Subcutaneous abdominal adipose tissue (tissue), 5 donors: ENCODE results near the gene SELENOS.

Source experiments
- H3K27ac ChIP-seq: one replicate; pipeline ENCODE4 v1.7.0; 2013; ENCODE audit warnings: low read depth, mild to moderate bottlenecking, inconsistent platforms, low read length, moderate library complexity
- H3K27me3 ChIP-seq, 5 donors: one replicate each; pipeline ENCODE4 v1.7.0; 2013; ENCODE audit warnings: low read length in 5 of 5, inconsistent platforms in 1 of 5; ENCODE audit not compliant: control insufficient read depth in 5 of 5, insufficient read depth in 4 of 5
- H3K36me3 ChIP-seq, 5 donors: one replicate each; pipeline ENCODE4 v1.7.0; 2013; ENCODE audit warnings: low read length in 5 of 5; ENCODE audit not compliant: control insufficient read depth in 5 of 5, insufficient read depth in 5 of 5
- H3K4me1 ChIP-seq, 5 donors: one replicate each; pipeline ENCODE4 v1.7.0; 2013; ENCODE audit warnings: low read length in 5 of 5, mild to moderate bottlenecking in 3 of 5, moderate library complexity in 1 of 5; ENCODE audit not compliant: control insufficient read depth in 5 of 5, insufficient read depth in 5 of 5
- H3K4me3 ChIP-seq, 5 donors: one replicate each; pipeline ENCODE4 v1.7.0; 2013; ENCODE audit warnings: low read length in 5 of 5, low read depth in 1 of 5
- H3K9ac ChIP-seq, 5 donors: one replicate each; pipeline ENCODE4 v1.7.0; 2013; ENCODE audit warnings: low read length in 5 of 5, mild to moderate bottlenecking in 4 of 5, moderate library complexity in 3 of 5
- H3K9me3 ChIP-seq, 5 donors: one replicate each; pipeline ENCODE4 v1.7.0; 2013; ENCODE audit warnings: low read length in 5 of 5; ENCODE audit not compliant: control insufficient read depth in 5 of 5
- donor health status: healthy.
- donor health status: healthy.
- donor health status: healthy.
- donor health status: healthy.
- donor health status: healthy.

The SELENOS gene

DNA sequence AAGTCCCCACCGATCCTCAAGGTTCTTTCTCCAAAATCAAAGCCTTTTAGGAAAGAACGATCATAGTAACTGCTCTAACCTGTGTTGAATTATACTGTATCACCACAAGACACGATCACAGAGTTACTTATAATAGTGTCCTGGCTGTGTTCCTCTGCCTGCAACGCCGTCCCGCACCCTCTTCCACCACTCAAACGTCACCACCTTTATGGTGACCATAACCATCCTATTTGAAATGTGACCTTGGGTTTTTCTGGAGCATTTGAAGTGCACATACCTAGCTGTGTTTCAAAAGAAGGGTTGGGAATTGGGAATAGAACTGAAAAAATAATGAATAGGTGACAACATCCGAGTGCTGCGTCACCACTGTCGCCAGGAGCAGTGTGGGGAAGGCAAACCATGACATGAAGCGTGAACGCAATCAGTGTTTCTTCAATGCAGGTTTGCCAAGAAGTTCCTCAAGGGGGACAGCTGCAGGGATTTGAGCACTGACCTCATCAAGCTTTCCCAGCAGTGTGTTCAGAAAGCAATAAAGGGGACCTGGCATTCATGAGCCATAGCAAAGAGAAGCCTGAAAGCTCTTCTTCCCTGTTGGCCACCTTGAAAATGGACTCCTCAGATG lies 769 bp upstream of the SELENOS start:
- Histone ChIP-seq H3K4me3 (peak overlapping the region; percentile 61 to 96 (median 89)), H3K4me1 (peaks cover 0 to 22% (median 19%) of the 10 kb centered on the region in 5 donors), H3K9ac (peak overlapping the region in 4 of 5 donors; percentile 28 to 90 (median 41)), H3K9me3 (no peaks in the 10 kb centered on the region), H3K27ac (no peak overlapping the region), H3K36me3 (peaks cover 30 to 56% (median 48%) of the 10 kb centered on the region in 5 donors), H3K27me3 (no peaks in the 10 kb centered on the region)

DNA sequence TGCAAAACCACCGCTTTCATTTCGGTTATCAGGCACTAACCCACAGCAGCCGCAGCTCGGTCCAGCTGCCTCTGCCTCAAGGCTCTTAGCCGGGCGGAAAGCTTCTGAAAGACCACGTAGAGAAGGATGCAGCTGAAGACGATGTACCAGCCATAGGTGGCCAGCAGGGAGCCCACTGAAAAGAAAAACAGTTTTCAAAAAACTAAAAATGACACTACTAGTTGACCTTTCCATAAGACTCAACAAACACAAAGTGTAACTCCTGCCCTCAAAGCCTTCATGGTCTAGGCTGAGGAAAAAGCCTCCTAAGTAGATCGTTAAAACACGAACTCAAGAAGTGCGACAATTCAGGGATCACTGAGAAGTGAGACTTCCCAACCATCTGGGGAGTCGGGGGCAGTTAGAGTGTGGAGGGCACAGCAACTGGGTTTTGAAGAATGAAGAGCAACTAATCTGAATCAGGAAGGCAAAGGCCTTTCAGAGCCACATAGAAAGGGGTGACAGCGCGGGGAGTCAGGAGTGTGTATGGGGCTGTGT lies 716 bp downstream of the SELENOS start:
- Histone ChIP-seq H3K9me3 (no peaks in the 10 kb centered on the region), H3K4me3 (peak overlapping the region; percentile 82 to 96 (median 92)), H3K27ac (peak overlapping the region; percentile 84), H3K4me1 (peaks cover 0 to 22% (median 19%) of the 10 kb centered on the region in 5 donors), H3K9ac (peak overlapping the region; percentile 83 to 92 (median 87)), H3K36me3 (peaks cover 29 to 56% (median 49%) of the 10 kb centered on the region in 5 donors), H3K27me3 (no peaks in the 10 kb centered on the region)

DNA sequence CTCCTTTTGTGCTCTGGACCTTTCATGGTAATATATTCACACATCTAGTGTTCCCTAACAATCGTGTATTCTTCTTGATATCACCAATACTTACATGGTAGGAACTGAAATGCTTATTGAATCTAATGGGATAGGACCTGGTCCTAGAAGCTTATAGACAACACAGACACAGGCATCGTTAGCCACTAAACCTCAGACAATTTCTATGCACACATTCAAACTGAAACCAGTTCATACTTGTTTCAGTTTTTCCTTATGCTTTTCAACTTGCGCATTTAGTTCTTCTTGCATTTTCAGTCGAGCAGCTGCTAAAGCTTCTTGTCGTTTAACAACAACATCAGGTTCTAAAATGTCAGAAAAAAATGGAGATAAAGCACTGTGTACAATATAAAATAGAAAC lies 2.3 kb downstream of the SELENOS start:
- H3K9ac ChIP-seq: peak overlapping the region in 1 of 5 donors; percentile 11
- peaks cover 0 to 22% (median 19%) of the 10 kb centered on the region in 5 donors for H3K4me1 ChIP-seq
- H3K4me3 ChIP-seq: no peak overlapping the region
- H3K27ac ChIP-seq: no peak overlapping the region
- no peaks in the 10 kb centered on the region for H3K27me3 ChIP-seq
- no peaks in the 10 kb centered on the region for H3K9me3 ChIP-seq
- peaks cover 34 to 58% (median 52%) of the 10 kb centered on the region in 5 donors for H3K36me3 ChIP-seq

DNA sequence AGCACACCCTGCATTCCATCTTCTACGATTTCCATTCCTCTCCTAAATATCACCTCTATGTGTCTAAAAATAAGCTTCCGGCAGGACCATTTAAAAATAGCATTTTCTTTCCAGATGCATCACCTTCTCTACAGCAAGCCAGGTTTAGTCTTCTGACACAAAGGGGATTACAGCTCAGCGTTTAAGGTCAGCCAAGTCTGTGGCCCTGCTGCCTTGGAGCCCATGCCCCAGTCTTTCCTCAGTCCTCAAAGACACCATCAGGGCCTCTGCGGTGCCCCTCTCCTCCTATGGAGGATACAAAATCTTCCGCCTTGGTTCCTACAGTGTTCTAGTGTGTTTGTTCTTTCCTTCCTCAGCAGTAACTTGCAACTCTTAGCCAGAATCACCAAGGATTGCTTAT lies 3.8 kb downstream of the SELENOS start:
- Histone ChIP-seq H3K27ac (no peak overlapping the region), H3K36me3 (peaks cover 28 to 68% (median 58%) of the 10 kb centered on the region in 5 donors)

DNA sequence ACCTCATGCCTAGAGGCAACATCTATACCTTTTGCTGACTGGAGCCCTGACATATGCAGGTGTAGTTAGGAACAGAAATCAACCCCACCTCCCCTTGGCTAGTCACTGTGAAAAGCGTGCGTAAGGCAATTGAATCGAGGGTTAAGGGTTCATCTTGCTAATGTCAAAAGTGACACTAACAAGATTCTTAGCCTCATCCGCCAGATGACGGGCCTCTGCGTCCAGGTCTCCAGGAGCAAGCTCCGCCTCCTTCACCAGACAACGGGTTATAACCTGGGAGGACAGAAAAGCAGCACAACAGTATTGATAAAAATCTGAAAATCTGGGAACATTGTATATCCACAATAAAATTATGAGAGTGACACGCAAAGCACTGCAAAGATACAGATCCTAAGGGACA lies 4.7 kb downstream of the SELENOS start:
- H3K9me3 ChIP-seq: no peaks in the 10 kb centered on the region
- peaks cover 28 to 68% (median 58%) of the 10 kb centered on the region in 5 donors for H3K36me3 ChIP-seq
- no peak overlapping the region for H3K27ac ChIP-seq
- no peak overlapping the region for H3K9ac ChIP-seq
- no peaks in the 10 kb centered on the region for H3K27me3 ChIP-seq
- H3K4me3 ChIP-seq: no peak overlapping the region
- peaks cover 0 to 21% (median 17%) of the 10 kb centered on the region in 5 donors for H3K4me1 ChIP-seq

More for the DNA sequence above, 3.8 kb downstream of the SELENOS start:
- H3K9ac ChIP-seq: no peak overlapping the region
- no peak overlapping the region for H3K4me3 ChIP-seq
- no peaks in the 10 kb centered on the region for H3K9me3 ChIP-seq
- peaks cover 0 to 22% (median 19%) of the 10 kb centered on the region in 5 donors for H3K4me1 ChIP-seq
- no peaks in the 10 kb centered on the region for H3K27me3 ChIP-seq

DNA sequence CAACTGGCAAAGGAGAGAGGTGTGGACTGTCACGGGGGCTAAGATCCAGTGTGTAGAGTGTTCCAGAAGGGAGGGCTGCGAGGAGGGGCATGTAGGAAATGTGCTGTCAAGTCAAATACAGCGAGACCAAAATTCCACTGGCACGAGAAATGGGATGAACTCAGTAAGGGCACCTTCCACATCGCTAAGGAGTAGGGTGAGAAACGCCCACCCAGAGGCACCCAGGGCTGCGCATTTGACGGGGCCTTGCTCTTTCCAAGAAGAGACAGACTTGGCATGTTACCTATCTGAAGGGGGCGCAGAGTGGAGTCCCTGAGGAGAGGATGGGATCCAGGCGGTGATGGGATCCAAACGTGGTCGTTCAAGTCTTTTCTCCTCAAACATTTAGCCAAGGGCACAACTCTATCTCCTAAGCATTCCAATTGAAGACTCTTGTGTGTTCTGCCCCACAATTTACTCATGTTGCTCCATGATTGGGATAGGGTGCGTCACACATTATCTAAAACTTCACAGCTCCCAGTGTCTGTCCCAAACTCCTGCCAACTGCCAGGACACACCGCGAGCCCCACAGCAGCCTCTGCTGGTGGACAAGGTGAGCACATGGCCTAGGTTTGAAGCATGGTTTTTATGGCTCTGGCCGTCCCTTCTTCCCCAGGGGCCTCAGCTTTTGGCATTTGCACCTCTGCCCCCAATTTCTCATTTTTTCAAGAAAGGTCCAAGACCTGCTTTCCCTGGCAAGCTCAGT lies 7.6 kb downstream of the SELENOS start:
- Histone ChIP-seq H3K27ac (no peak overlapping the region), H3K4me3 (no peak overlapping the region), H3K4me1 (peaks cover 5 to 27% (median 21%) of the 10 kb centered on the region in 5 donors), H3K9ac (no peak overlapping the region), H3K36me3 (peaks cover 23 to 59% (median 52%) of the 10 kb centered on the region in 5 donors), H3K27me3 (no peaks in the 10 kb centered on the region), H3K9me3 (no peaks in the 10 kb centered on the region)

DNA sequence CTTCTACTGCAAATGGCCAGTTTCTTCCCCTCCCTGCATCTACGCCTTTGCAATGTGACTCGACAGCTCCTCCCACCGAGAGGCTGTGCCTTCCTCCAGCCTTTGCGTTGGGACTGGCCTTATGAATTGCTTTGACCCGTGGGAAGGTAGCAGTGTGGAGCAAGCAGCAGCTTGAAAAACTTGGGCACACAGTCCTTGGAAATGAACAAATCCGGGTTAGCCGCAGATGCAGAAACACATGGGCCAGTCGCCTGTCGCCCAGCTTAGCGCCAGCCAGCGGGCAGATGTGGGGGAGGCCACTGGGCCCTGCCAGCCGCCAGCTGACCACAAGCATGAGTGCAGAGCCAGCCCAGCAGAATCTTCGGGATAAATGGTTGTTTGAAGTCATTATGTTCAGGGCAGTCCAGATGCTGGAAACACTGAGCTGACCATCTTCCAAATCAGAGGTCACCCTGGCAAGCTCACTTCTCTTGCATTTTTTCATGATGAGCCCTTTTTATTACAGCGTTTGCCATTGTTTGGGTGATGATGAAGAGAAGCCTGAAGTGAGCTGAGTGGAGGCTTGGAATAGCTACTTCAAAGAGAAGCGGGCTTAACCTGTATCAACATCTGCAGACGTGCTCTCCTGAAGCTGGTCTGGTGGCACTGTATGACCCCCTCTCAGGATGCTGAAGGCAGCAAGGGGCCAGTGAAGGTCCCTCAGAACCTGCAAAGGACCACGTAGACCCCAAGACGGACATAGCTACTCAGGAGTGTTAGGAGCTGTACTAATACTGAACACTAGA lies 9.8 kb downstream of the SELENOS start:
- H3K36me3 ChIP-seq: peaks cover 14 to 38% (median 32%) of the 10 kb centered on the region in 5 donors
- no peaks in the 10 kb centered on the region for H3K9me3 ChIP-seq
- H3K4me3 ChIP-seq: peak overlapping the region in 4 of 5 donors; percentile 4 to 41 (median 27)
- H3K4me1 ChIP-seq: peaks cover 7 to 29% (median 27%) of the 10 kb centered on the region in 5 donors
- no peak overlapping the region for H3K9ac ChIP-seq
- no peaks in the 10 kb centered on the region for H3K27me3 ChIP-seq
- H3K27ac ChIP-seq: peak overlapping the region; percentile 20

DNA sequence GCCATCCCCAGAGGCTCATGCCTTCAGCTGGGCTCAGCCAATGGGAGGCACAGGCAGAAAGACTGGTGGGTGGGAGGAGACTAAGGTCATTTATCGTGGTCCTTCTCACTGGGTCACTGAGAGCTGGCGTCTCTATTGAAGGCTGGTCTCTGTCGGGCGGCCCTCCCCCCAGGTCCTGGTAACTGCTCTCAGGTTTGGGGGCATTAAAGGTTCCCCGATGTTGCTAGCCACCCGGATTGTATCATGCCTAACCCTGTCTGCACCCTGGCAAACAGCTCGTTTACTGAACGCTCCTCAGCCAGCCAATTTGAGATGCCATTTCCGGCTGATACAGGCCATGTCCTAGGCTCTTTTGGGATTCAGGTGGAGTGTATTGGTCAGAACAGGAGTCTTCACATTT lies 10.5 kb downstream of the SELENOS start:
- H3K27me3 ChIP-seq: no peaks in the 10 kb centered on the region
- peak overlapping the region in 1 of 5 donors; percentile 4 for H3K9ac ChIP-seq
- peaks cover 10 to 30% (median 25%) of the 10 kb centered on the region in 5 donors for H3K36me3 ChIP-seq
- H3K27ac ChIP-seq: no peak overlapping the region
- H3K4me3 ChIP-seq: peak overlapping the region in 4 of 5 donors; percentile 4 to 41 (median 27)
- H3K9me3 ChIP-seq: no peaks in the 10 kb centered on the region
- peaks cover 7 to 29% (median 27%) of the 10 kb centered on the region in 5 donors for H3K4me1 ChIP-seq

DNA sequence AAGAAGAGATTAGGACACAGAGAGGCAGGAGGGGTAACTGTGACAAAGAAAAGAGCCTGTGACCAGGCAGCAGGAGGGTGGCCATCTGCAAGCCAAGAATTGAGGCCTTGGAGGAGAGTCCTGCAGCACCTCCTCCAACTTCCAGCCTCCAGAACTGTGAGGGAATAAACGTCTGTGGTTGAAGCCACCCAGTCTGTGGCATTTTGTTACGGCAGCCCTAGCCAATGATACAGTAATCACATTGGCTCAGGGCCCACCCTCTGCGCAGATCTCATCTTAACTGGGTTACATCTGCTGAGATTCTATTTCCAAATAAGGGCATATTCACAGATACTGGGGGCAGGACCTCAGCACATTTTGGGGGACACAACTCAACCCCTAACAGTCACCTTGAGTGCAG lies 11.3 kb downstream of the SELENOS start:
- Histone ChIP-seq H3K4me3 (no peak overlapping the region), H3K27me3 (no peaks in the 10 kb centered on the region), H3K9ac (no peak overlapping the region), H3K27ac (no peak overlapping the region), H3K9me3 (no peaks in the 10 kb centered on the region), H3K36me3 (peaks cover 5 to 23% (median 17%) of the 10 kb centered on the region in 5 donors), H3K4me1 (peaks cover 7 to 29% (median 27%) of the 10 kb centered on the region in 5 donors)
